ENCODE results near the gene CCPG1. TPM values are rescaled to one million over a fixed set of nuclear protein-coding genes. Genes with fewer than 3 reads are reported as not detected.

CCPG1 gene
- total and polyA plus RNA-seq, 2 of the 13 experiments (the other 11 are each of a cell fraction or from before 2014, with no cell fraction given) = 16.1 to 19.5 TPM

- TF ChIP-seq AHDC1 (CRISPR knock-in tag; IDR thresholded peaks at IDR 0.05; ENCODE audit: borderline replicate concordance) (peak; percentile 30; the same call in 1 of the 2 replicates), ZNF703 (CRISPR knock-in tag; IDR thresholded peaks at IDR 0.05; ENCODE audit: borderline replicate concordance) (no peak), MBNL3 (CRISPR knock-in tag; conservative IDR thresholded peaks at IDR 0.05) (no peak), JUN (CRISPR knock-in tag; IDR thresholded peaks at IDR 0.05) (0 out of 2 replicates have a peak, but pooled peaks have one; percentile 52), ZNF317 (CRISPR knock-in tag; IDR thresholded peaks at IDR 0.05) (no peak), ZNF20 (CRISPR knock-in tag; IDR thresholded peaks at IDR 0.05) (peak; percentile 83; the same call in 1 of the 2 replicates), ZC3H4 (CRISPR knock-in tag; IDR thresholded peaks at IDR 0.05; ENCODE audit: borderline replicate concordance) (peak; percentile 66; the same call in 1 of the 2 replicates), SUZ12 (IDR thresholded peaks at IDR 0.05; ENCODE audit: low read depth, low read length) (no peak), PLRG1 (conservative IDR thresholded peaks at IDR 0.05) (no peak), ZNF256 (CRISPR knock-in tag; conservative IDR thresholded peaks at IDR 0.05) (no peak), ESRRA (CRISPR knock-in tag; IDR thresholded peaks at IDR 0.05; ENCODE audit: low read depth) (peak; percentile 39; the same call in 1 of the 2 replicates), NFRKB (IDR thresholded peaks at IDR 0.05) (no peak), TERF1 (CRISPR knock-in tag; IDR thresholded peaks at IDR 0.05) (no peak), MAFG (CRISPR knock-in tag; IDR thresholded peaks at IDR 0.05) (no peak), GZF1 (CRISPR knock-in tag; IDR thresholded peaks at IDR 0.05) (0 out of 2 replicates have a peak, but pooled peaks have one; percentile 18), NCOA5 (CRISPR knock-in tag; IDR thresholded peaks at IDR 0.05) (no peak), CSRNP2 (CRISPR knock-in tag; conservative IDR thresholded peaks at IDR 0.05; ENCODE audit: low read depth) (no peak), ZSCAN25 (CRISPR knock-in tag; IDR thresholded peaks at IDR 0.05) (0 out of 2 replicates have a peak, but pooled peaks have one; percentile 51), HNF4A (CRISPR knock-in tag; IDR thresholded peaks at IDR 0.05) (0 out of 2 replicates have a peak, but pooled peaks have one; percentile 1), HOMEZ (CRISPR knock-in tag; IDR thresholded peaks at IDR 0.05; ENCODE audit: low read depth) (peak; percentile 83)
These were observed 89.3 kb downstream of the CCPG1 start, which contains the start of the genes PIGB and PIGBOS1 (continued) for GRCh38 chr15:55318588-55319494.

Measured in HepG2 (cell line).